ENCODE results near the gene RASAL3. TPM values are rescaled to one million over a fixed set of nuclear protein-coding genes. Genes with fewer than 3 reads are reported as not detected.

The RASAL3 gene
- total and polyA plus RNA-seq, 2 of the 4 experiments (the other 2 are of a cell fraction), result 0.07 TPM; not detected in 1

DNA sequence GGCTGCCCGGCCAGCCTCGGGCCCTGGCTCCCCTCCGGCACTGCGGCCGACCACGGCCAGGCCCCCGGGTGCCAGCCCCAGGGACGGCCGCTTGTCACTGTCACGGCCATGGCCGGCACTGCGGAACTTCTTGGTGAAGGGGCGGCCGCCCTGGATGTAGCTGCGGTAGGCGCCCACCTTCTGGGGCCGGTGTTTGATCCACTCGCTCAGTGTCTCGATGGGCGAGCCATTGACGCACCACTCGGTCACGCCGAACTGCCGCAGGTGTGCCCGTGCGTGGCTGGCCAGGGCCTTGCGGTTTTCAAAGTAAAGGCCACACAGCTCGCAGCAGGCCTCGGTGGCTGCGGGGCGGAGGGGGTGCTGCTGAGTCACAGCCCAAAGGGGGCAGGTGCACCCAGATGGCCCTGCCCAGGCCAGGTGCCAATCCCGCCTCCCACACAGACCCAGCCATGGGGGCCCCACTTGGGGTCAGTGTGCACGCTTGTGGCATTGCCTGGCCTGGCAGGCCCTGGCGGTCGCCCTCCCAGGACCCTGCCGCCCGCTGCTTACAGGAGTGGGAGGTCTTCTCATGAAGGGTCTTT lies 39.6 kb downstream of the RASAL3 start:
- Histone ChIP-seq H4K91ac (ENCODE audit: insufficient read depth, low read depth, low read length) (no peak overlapping the region), H3K4ac (ENCODE audit: low read depth, low read length) (no peak overlapping the region), H4K8ac (ENCODE audit: low read depth in 2 of 2, low read length in 2 of 2) (no peak overlapping the region), H3K9ac (ENCODE audit: low read depth, low read length) (no peak overlapping the region), H3K23ac (ENCODE audit: low read depth, low read length) (no peak overlapping the region), H3K36me3 (ENCODE audit: control insufficient read depth, insufficient read depth, low read length) (peaks cover 62% of the 10 kb centered on the region), H2BK15ac (ENCODE audit: low read depth, low read length) (no peak overlapping the region), H3K14ac (replicated peaks; ENCODE audit: low read depth, low read length) (no peak overlapping the region), H3K9me3 (ENCODE audit: control insufficient read depth, insufficient read depth, low read length) (peaks cover 5% of the 10 kb centered on the region; the same call in 1 of the 2 replicates), H2BK5ac (ENCODE audit: low read depth, low read length, poor library complexity, severe bottlenecking) (no peak overlapping the region), H3K27ac (ENCODE audit: insufficient read depth, low read length) (no peak overlapping the region), H3K79me1 (ENCODE audit: low read depth in 1 of 2, low read length in 2 of 2) (peaks cover 8 to 43% of the 10 kb centered on the region in 2 experiments), H2BK20ac (ENCODE audit: low read depth, low read length) (no peak overlapping the region), H3K4me2 (ENCODE audit: low read depth, low read length) (no peak overlapping the region), H3K56ac (ENCODE audit: extremely low read depth, insufficient read depth, low read length) (no peak overlapping the region), H2AK9ac (replicated peaks; ENCODE audit: low read depth, low read length, poor library complexity) (peak overlapping the region; percentile 42), H3K27me3 (ENCODE audit: control insufficient read depth, insufficient read depth, low read length) (no peaks in the 10 kb centered on the region), H2AFZ (replicated peaks; ENCODE audit: low read length, poor library complexity) (no peak overlapping the region), H3K4me3 (ENCODE audit: insufficient read depth, low read depth, low read length) (no peak overlapping the region), H3K9me1 (ENCODE audit: insufficient read depth, low read length) (0 out of 2 replicates have a peak, but pooled peaks cover 3% of the 10 kb centered on the region), H3K18ac (ENCODE audit: low read depth, low read length) (no peak overlapping the region), H4K5ac (ENCODE audit: low read depth, low read length) (no peak overlapping the region), H3K4me1 (ENCODE audit: control insufficient read depth, insufficient read depth, low read length) (peaks cover 8% of the 10 kb centered on the region), H2BK120ac (ENCODE audit: low read depth, low read length) (no peak overlapping the region), H2AK5ac (ENCODE audit: low read depth, low read length) (no peak overlapping the region), H4K20me1 (ENCODE audit: insufficient read depth, low read length) (peaks cover 42% of the 10 kb centered on the region)
- ChIA-PET CTCF (no interaction called here), POLR2A (ENCODE audit: unreplicated experiment) (no interaction called here)
- no TSS peak for BruUV-seq (replicated peaks)
- WGBS, 2 experiments (ENCODE audit: extremely low coverage in 2 of 2, insufficient read length in 1 of 2), result 98% methylated on average over 22 of the region's 38 CpGs; no CpG with 5 or more reads in 1 of the 2 experiments
- DNase-seq, result no peak
- no peak for ATAC-seq (ENCODE audit: low read depth)
- dilution Hi-C loops (cut with HindIII; ENCODE audit: low sequenced_read_pairs, unreplicated experiment), result no loop called here
- intact Hi-C loops (cut with micrococcal nuclease), result no loop called here
- TF ChIP-seq, protein P1, sequence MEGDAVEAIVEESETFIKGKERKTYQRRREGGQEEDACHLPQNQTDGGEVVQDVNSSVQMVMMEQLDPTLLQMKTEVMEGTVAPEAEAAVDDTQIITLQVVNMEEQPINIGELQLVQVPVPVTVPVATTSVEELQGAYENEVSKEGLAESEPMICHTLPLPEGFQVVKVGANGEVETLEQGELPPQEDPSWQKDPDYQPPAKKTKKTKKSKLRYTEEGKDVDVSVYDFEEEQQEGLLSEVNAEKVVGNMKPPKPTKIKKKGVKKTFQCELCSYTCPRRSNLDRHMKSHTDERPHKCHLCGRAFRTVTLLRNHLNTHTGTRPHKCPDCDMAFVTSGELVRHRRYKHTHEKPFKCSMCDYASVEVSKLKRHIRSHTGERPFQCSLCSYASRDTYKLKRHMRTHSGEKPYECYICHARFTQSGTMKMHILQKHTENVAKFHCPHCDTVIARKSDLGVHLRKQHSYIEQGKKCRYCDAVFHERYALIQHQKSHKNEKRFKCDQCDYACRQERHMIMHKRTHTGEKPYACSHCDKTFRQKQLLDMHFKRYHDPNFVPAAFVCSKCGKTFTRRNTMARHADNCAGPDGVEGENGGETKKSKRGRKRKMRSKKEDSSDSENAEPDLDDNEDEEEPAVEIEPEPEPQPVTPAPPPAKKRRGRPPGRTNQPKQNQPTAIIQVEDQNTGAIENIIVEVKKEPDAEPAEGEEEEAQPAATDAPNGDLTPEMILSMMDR (conservative IDR thresholded peaks at IDR 0.05; ENCODE audit: low read depth, low read length), result no peak
- TF ChIP-seq, protein P2, sequence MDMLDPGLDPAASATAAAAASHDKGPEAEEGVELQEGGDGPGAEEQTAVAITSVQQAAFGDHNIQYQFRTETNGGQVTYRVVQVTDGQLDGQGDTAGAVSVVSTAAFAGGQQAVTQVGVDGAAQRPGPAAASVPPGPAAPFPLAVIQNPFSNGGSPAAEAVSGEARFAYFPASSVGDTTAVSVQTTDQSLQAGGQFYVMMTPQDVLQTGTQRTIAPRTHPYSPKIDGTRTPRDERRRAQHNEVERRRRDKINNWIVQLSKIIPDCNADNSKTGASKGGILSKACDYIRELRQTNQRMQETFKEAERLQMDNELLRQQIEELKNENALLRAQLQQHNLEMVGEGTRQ (IDR thresholded peaks at IDR 0.05; ENCODE audit: low read depth, low read length), result no peak
- no peak for TF ChIP-seq FOS (IDR thresholded peaks at IDR 0.05; ENCODE audit: low read depth, low read length)
- no peak for TF ChIP-seq CEBPB (IDR thresholded peaks at IDR 0.05; ENCODE audit: low read depth, low read length)
- TF ChIP-seq BHLHE40 (IDR thresholded peaks at IDR 0.05; ENCODE audit: low read depth, low read length), result no peak
- TF ChIP-seq CHD1 (IDR thresholded peaks at IDR 0.05; ENCODE audit: low read depth, low read length), result no peak
- TF ChIP-seq SMC3 (IDR thresholded peaks at IDR 0.05; ENCODE audit: low read depth, low read length), result no peak
- TF ChIP-seq MAFK (IDR thresholded peaks at IDR 0.05; ENCODE audit: low read depth, low read length), result no peak
- no peak for TF ChIP-seq RCOR1 (IDR thresholded peaks at IDR 0.05; ENCODE audit: insufficient replicate concordance, low read length)
- in situ Hi-C loops (cut with MboI; ENCODE audit: low sequenced_read_pairs), result loop anchor here (25.0 kb wide), 2 partner anchors 763 to 862 kb away; partner anchors contain the start of genes AP1M1, FAM32A and NDUFB7
